HepG2 (cell line): ENCODE measurements around the gene HOXB4. TPM values are rescaled to one million over a fixed set of nuclear protein-coding genes. Genes with fewer than 3 reads are reported as not detected.
A peak's percentile ranks its signal among the peaks of the same experiment; 100 is the strongest.

Experiments used
- ADNP ChIP-seq: sonication (generic); formaldehyde crosslinking; IDR thresholded peaks from 2 replicates; pipeline ENCODE4 v1.4.0; 2020; ENCODE audit warnings: missing genetic modification reagents
- BCL3 ChIP-seq: sonication (generic); formaldehyde crosslinking; IDR thresholded peaks from 2 replicates; pipeline ENCODE4 v1.5.1; 2020; ENCODE audit warnings: mild to moderate bottlenecking, missing genetic modification reagents, moderate library complexity
- E2F2 ChIP-seq: sonication (generic); formaldehyde crosslinking; IDR thresholded peaks from 2 replicates; pipeline ENCODE4 v1.4.0; 2020; ENCODE audit warnings: missing genetic modification reagents, borderline replicate concordance
- FOXO1 ChIP-seq: sonication (generic); formaldehyde crosslinking; IDR thresholded peaks from 2 replicates; pipeline ENCODE4 v1.4.0; 2020; ENCODE audit warnings: missing genetic modification reagents
- LBX2 ChIP-seq: sonication (generic); formaldehyde crosslinking; IDR thresholded peaks from 2 replicates; pipeline ENCODE4 v1.5.0; 2020; ENCODE audit warnings: missing genetic modification reagents, mild to moderate bottlenecking, borderline replicate concordance
- RAD21 ChIP-seq: fragments of 450-650 bp; formaldehyde crosslinking; IDR thresholded peaks from 2 replicates; pipeline ENCODE4 v1.5.0; 2020; ENCODE audit warnings: mild to moderate bottlenecking
- RELA ChIP-seq: sonication (generic); formaldehyde crosslinking; IDR thresholded peaks from 2 replicates; pipeline ENCODE4 v1.4.0; 2020; ENCODE audit warnings: missing genetic modification reagents
- SCMH1 ChIP-seq: sonication (generic); formaldehyde crosslinking; IDR thresholded peaks from 2 replicates; pipeline ENCODE4 v1.9.0; 2021; ENCODE audit warnings: missing genetic modification reagents, mild to moderate bottlenecking, borderline replicate concordance
- SMC3 ChIP-seq: IDR thresholded peaks from 2 replicates; pipeline ENCODE4 v1.6.1; 2011; ENCODE audit warnings: low read length, improper control_type of control experiment
- THRA ChIP-seq: sonication (generic); formaldehyde crosslinking; IDR thresholded peaks from 2 replicates; pipeline ENCODE4 v1.4.0; 2020; ENCODE audit warnings: missing genetic modification reagents, borderline replicate concordance
- XRCC5 ChIP-seq: fragments of 200-400 bp; formaldehyde crosslinking; optimal IDR thresholded peaks from 2 replicates; pipeline ENCODE3; 2017; ENCODE audit warnings: mild to moderate bottlenecking, low read length
- ZBTB3 ChIP-seq: sonication (generic); formaldehyde crosslinking; IDR thresholded peaks from 2 replicates; pipeline ENCODE4 v1.4.0; 2020; ENCODE audit warnings: low read depth, mild to moderate bottlenecking, moderate library complexity, missing genetic modification reagents, borderline replicate concordance
- ZNF672 ChIP-seq: sonication (generic); formaldehyde crosslinking; IDR thresholded peaks from 2 replicates; pipeline ENCODE4 v1.8.1; 2022; ENCODE audit warnings: missing genetic modification reagents
- ZNF687 ChIP-seq: sonication (generic); formaldehyde crosslinking; IDR thresholded peaks from 2 replicates; pipeline ENCODE4 v1.5.1; 2020; ENCODE audit warnings: mild to moderate bottlenecking, missing genetic modification reagents, moderate library complexity
- ZNF761 ChIP-seq: sonication (generic); formaldehyde crosslinking; conservative IDR thresholded peaks from 2 replicates; pipeline ENCODE4 v1.4.0; 2020; ENCODE audit warnings: mild to moderate bottlenecking, missing genetic modification reagents
- ZSCAN20 ChIP-seq: sonication (generic); formaldehyde crosslinking; IDR thresholded peaks from 2 replicates; pipeline ENCODE4 v1.4.0; 2020; ENCODE audit warnings: missing genetic modification reagents, mild to moderate bottlenecking, borderline replicate concordance
- polyA plus RNA-seq, 8 experiments: library from polyadenylated mRNA; depleted of rRNA in 3 of 8; stranded (reverse) in 7 of 8; unstranded in 1 of 8; fragments of >200 nt; fragmentation: Illumina TruSeq in 4 of 8; extraction: Trizol in 4 of 8; gene quantifications; 2 replicates each; pipeline versions ENCODE4 v1.2.1 to v1.2.3, GENCODE V29; 2011 to 2016; ENCODE audit warnings: low read depth in 4 of 8, missing spikeins in 1 of 8, mixed read lengths in 1 of 8; ENCODE audit not compliant: insufficient read depth in 1 of 8
- total RNA-seq, 5 experiments: library from RNA; depleted of rRNA; stranded (reverse); fragments of >200 nt; fragmentation: Illumina TruSeq; extraction: Trizol; gene quantifications; 2 replicates each; pipeline ENCODE4 v1.2.3, GENCODE V29; 2016; ENCODE audit warnings: low read depth in 1 of 5
- TF ChIP-seq, protein P1 (sequence below): sonication (generic); formaldehyde crosslinking; IDR thresholded peaks from 2 replicates; pipeline ENCODE4 v1.4.0; 2020; ENCODE audit warnings: missing genetic modification reagents; ENCODE audit errors: not compliant biosample characterization
- TF ChIP-seq, protein P2 (sequence below): sonication (generic); formaldehyde crosslinking; IDR thresholded peaks from 2 replicates; pipeline ENCODE4 v1.4.0; 2020; ENCODE audit warnings: mild to moderate bottlenecking, missing genetic modification reagents

The HOXB4 gene
- total and polyA plus RNA-seq, 2 of the 13 experiments (the other 11 are each of a cell fraction or from before 2014, with no cell fraction given), result not detected

GRCh38 chr17:48593840-48594537, 15.8 kb upstream of the HOXB4 start (continued):
- TF ChIP-seq E2F2 (no peak), RAD21 (CRISPR knock-in tag) (peak; percentile 82), ZBTB3 (CRISPR knock-in tag) (no peak), ZNF761 (CRISPR knock-in tag) (no peak), SCMH1 (CRISPR knock-in tag) (no peak), ZNF672 (CRISPR knock-in tag) (no peak), LBX2 (CRISPR knock-in tag) (no peak), XRCC5 (peak; percentile 86), FOXO1 (CRISPR knock-in tag) (peak; percentile 42; the same call in 1 of the 2 replicates), SMC3 (peak; percentile 42; the same call in 1 of the 2 replicates), THRA (CRISPR knock-in tag) (no peak), ADNP (CRISPR knock-in tag) (no peak), BCL3 (CRISPR knock-in tag) (no peak), RELA (CRISPR knock-in tag) (no peak), ZSCAN20 (CRISPR knock-in tag) (no peak), ZNF687 (peak; percentile 31; the same call in 1 of the 2 replicates)
- TF ChIP-seq, protein P1, sequence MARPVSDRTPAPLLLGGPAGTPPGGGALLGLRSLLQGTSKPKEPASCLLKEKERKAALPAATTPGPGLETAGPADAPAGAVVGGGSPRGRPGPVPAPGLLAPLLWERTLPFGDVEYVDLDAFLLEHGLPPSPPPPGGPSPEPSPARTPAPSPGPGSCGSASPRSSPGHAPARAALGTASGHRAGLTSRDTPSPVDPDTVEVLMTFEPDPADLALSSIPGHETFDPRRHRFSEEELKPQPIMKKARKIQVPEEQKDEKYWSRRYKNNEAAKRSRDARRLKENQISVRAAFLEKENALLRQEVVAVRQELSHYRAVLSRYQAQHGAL (CRISPR knock-in tag), result no peak
- TF ChIP-seq, protein P2, sequence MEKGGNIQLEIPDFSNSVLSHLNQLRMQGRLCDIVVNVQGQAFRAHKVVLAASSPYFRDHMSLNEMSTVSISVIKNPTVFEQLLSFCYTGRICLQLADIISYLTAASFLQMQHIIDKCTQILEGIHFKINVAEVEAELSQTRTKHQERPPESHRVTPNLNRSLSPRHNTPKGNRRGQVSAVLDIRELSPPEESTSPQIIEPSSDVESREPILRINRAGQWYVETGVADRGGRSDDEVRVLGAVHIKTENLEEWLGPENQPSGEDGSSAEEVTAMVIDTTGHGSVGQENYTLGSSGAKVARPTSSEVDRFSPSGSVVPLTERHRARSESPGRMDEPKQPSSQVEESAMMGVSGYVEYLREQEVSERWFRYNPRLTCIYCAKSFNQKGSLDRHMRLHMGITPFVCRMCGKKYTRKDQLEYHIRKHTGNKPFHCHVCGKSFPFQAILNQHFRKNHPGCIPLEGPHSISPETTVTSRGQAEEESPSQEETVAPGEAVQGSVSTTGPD, result no peak
